Stimulated activated CD8-positive, alpha-beta memory T cell treated with anti-CD3 and anti-CD28 coated beads, Interleukin-4, amount 100 ng/mL, for 1 hour (primary cell): ENCODE measurements around the gene LTBP1.
"Not testable (repeated sequence)": the region's sequence is repeated elsewhere in the genome, so short reads cannot be mapped to it uniquely, and the experiment has no call there.

Source experiments
- DNase-seq, 2 donors: peaks; one replicate each; pipeline ENCODE4 v3.0.0-alpha.2; 2020; ENCODE audit warnings: low read depth in 2 of 2, low spot score in 1 of 2

The LTBP1 gene

GRCh38 chr2:33038230-33038629, 91.5 kb downstream of the LTBP1 start:
- no peak for DNase-seq

- no peak for DNase-seq
These were observed 92.0 kb downstream of the LTBP1 start for GRCh38 chr2:33038799-33039198.

GRCh38 chr2:33040541-33040940, 93.8 kb downstream of the LTBP1 start:
- no peak for DNase-seq

GRCh38 chr2:33042265-33042664, 95.5 kb downstream of the LTBP1 start:
- DNase-seq: no peak

- DNase-seq: no peak
These were observed 96.1 kb downstream of the LTBP1 start for GRCh38 chr2:33042819-33043218.

GRCh38 chr2:33047939-33048338, 101.2 kb downstream of the LTBP1 start:
- no peak for DNase-seq

GRCh38 chr2:33051586-33052360, 105.0 kb downstream of the LTBP1 start:
- DNase-seq: no peak

- no peak for DNase-seq
These were observed 105.6 kb downstream of the LTBP1 start for GRCh38 chr2:33052361-33052735.

DNA sequence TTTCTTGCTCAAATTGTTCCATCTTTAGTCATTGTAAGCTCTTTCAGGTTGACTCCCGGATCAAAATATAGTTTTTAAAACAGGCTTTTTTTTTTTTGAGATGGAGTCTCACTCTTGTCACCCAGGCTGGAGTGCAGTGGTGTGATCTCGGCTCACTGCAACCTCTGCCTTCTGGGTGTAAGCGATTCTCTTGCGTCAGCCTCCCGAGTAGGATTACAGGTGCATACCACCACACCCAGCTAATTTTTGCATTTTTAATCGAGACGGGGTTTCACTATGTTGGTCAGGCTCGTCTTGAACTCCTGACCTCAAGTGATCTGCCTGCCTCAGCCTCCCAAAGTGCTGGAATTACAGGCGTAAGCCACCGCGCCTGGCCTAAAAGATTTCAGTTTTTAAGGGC, 106.0 kb downstream of the LTBP1 start:
- not testable (repeated sequence) for DNase-seq

- DNase-seq: no peak
These were observed 109.4 kb downstream of the LTBP1 start for GRCh38 chr2:33056170-33056569.

GRCh38 chr2:33057307-33058028, 110.7 kb downstream of the LTBP1 start:
- not testable (repeated sequence) for DNase-seq

- DNase-seq: no peak
These were observed 112.1 kb downstream of the LTBP1 start for GRCh38 chr2:33058716-33059470.

DNA sequence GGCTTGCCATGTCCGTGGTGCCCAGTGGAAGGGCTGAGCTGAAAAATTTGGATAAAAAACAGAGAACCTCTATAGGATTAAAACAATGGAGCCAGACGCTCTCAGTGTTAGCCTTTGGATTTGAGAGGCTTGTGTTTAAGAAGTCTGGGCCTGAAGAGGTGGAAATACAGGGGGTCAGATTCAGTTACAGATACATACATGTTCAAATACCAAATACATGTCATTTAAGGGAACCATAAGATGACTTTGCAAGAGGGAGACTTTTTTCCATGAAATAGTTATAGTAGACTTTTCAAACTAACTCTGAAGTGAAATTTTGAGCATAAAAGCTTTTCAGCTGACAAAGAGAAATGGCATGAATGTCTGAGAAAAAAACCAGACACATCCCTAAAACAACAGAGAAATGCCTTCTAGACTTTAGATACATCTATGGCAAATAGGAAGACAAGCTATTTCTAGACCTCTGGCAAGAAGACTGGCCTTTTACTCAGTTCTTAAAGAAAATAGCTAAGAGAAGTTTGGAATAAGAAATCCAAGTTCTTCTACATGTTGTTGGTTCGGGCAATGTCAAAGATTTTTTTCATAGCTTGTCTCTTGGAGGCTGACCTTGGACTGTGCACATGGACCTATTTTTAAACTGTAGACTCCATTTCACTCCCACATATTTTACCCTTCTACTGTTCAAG, 112.9 kb downstream of the LTBP1 start:
- no peak for DNase-seq

GRCh38 chr2:33060405-33060804, 113.7 kb downstream of the LTBP1 start:
- DNase-seq: no peak

- no peak for DNase-seq
These were observed 116.0 kb downstream of the LTBP1 start for GRCh38 chr2:33062665-33063250.

DNA sequence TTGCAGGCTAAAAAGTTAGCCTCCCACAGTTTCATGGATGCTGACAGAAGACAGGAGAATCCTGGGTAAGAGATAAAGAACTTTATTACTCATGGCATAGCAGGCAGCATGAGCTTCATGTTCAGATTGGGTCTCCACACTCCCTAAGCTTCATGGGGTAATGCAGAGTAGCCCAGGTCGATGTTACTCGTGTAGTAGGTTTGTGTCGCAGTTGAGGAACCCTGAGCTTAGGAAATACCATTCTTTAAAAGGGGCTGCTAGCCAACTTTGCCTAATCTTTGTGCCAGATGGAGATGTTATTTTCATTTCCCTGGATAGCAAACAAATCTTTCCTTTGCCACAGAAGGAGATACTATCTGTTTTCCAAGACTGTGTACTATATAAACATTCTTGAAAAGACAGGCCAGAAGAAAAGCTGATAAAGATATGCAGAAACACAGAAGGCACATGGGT, 117.6 kb downstream of the LTBP1 start:
- no peak for DNase-seq

GRCh38 chr2:33067598-33067997, 120.8 kb downstream of the LTBP1 start:
- no peak for DNase-seq

DNA sequence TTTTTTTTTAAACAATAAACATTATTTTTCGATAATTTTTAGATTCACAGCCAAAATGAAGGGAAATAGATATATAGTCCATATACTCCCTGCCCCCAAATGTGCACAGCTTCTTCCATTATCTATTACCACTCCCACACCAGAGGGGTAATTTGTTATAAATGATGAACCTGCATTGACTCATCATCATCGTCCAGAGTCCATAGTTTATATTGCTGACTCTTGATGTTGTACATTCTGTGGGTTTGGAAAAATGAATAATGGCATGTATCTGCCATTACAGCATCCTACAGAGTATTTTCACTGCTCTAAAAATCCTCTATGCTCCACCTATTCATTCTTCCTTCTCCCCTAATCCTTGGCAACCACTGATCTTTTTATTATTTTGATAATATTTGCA, 121.5 kb downstream of the LTBP1 start:
- no peak for DNase-seq

- no peak for DNase-seq
These were observed 123.3 kb downstream of the LTBP1 start for GRCh38 chr2:33069894-33070651.

GRCh38 chr2:33071591-33071990, 124.8 kb downstream of the LTBP1 start:
- DNase-seq: no peak
